ENCODE results near the gene DYRK3. TPM values are rescaled to one million over a fixed set of nuclear protein-coding genes. Genes with fewer than 3 reads are reported as not detected.

DYRK3 gene
- total RNA-seq (10 to 100 TPM; 11.5 to 11.8 TPM), polyA plus RNA-seq (ENCODE audit: insufficient read length in 6 of 6) (1 to 10 TPM; 6.1 to 9.9 (median 8.2) TPM)
- long read RNA-seq, donor 1, partial matches to known transcripts = 0 of 5 reads
- long read RNA-seq, donor 1, other reads (novel, unspliced or antisense) = 0 of 5 reads
- long read RNA-seq, donor 2, partial matches to known transcripts = 0 of 4 reads
- long read RNA-seq, donor 2, other reads (novel, unspliced or antisense) = 0 of 4 reads
- long read RNA-seq, donor 3, partial matches to known transcripts = 0 of 2 reads
- long read RNA-seq, donor 3, other reads (novel, unspliced or antisense) = 0 of 2 reads
- long read RNA-seq, donor 4, partial matches to known transcripts = 0 of 3 reads
- long read RNA-seq, donor 4, other reads (novel, unspliced or antisense) = 0 of 3 reads
- long read RNA-seq, donor 5, transcript DYRK3-203 (3 exons, 2,163 nt) = major isoform, 5 of 5 reads
- long read RNA-seq, donor 5, partial matches to known transcripts = 0 of 5 reads
- long read RNA-seq, donor 5, other reads (novel, unspliced or antisense) = 0 of 5 reads
- long read RNA-seq, donor 6, partial matches to known transcripts = 0 of 1 reads
- long read RNA-seq, donor 6, other reads (novel, unspliced or antisense) = 0 of 1 reads
- long read RNA-seq, donor 7 = 0 reads
- long read RNA-seq, donor 8, partial matches to known transcripts = 8 of 11 reads
- long read RNA-seq, donor 8, other reads (novel, unspliced or antisense) = 0 of 11 reads
- long read RNA-seq, donor 9 = 0 reads
- long read RNA-seq, donor 10, partial matches to known transcripts = 0 of 1 reads
- long read RNA-seq, donor 10, other reads (novel, unspliced or antisense) = 0 of 1 reads
- long read RNA-seq, donor 11, partial matches to known transcripts = 0 of 2 reads
- long read RNA-seq, donor 11, other reads (novel, unspliced or antisense) = 0 of 2 reads
- long read RNA-seq, donor 12, partial matches to known transcripts = 0 of 2 reads
- long read RNA-seq, donor 12, other reads (novel, unspliced or antisense) = 0 of 2 reads

- DNase-seq (peak; percentile 91 to 99 (median 98)), ATAC-seq (peak; percentile 96)
- peak within 1 kb of the TSS; percentile 86 to 98 for H3K4me3 ChIP-seq
- peak within 1 kb of the TSS; percentile 79 to 89 for H3K27ac ChIP-seq
- intact Hi-C loops (cut with DNase I) = no loop called here
- TF ChIP-seq, protein P1, sequence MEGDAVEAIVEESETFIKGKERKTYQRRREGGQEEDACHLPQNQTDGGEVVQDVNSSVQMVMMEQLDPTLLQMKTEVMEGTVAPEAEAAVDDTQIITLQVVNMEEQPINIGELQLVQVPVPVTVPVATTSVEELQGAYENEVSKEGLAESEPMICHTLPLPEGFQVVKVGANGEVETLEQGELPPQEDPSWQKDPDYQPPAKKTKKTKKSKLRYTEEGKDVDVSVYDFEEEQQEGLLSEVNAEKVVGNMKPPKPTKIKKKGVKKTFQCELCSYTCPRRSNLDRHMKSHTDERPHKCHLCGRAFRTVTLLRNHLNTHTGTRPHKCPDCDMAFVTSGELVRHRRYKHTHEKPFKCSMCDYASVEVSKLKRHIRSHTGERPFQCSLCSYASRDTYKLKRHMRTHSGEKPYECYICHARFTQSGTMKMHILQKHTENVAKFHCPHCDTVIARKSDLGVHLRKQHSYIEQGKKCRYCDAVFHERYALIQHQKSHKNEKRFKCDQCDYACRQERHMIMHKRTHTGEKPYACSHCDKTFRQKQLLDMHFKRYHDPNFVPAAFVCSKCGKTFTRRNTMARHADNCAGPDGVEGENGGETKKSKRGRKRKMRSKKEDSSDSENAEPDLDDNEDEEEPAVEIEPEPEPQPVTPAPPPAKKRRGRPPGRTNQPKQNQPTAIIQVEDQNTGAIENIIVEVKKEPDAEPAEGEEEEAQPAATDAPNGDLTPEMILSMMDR (IDR thresholded peaks at IDR 0.05) = no peak
- peaks cover 0 to 10% of the 10 kb centered on the region in 2 donors for H3K27me3 ChIP-seq
- peaks cover 21 to 38% of the 10 kb centered on the region in 2 donors for H3K4me1 ChIP-seq
- no peaks in the 10 kb centered on the region for H3K9me3 ChIP-seq
- H3K36me3 ChIP-seq = no peaks in the 10 kb centered on the region
Observed at GRCh38 chr1:206635080-206635977, at the start of gene DYRK3. Gene DYRK3 (plus strand): TSS chr1:206635536. CDS start chr1:206635704, 168 bp downstream.

DNA sequence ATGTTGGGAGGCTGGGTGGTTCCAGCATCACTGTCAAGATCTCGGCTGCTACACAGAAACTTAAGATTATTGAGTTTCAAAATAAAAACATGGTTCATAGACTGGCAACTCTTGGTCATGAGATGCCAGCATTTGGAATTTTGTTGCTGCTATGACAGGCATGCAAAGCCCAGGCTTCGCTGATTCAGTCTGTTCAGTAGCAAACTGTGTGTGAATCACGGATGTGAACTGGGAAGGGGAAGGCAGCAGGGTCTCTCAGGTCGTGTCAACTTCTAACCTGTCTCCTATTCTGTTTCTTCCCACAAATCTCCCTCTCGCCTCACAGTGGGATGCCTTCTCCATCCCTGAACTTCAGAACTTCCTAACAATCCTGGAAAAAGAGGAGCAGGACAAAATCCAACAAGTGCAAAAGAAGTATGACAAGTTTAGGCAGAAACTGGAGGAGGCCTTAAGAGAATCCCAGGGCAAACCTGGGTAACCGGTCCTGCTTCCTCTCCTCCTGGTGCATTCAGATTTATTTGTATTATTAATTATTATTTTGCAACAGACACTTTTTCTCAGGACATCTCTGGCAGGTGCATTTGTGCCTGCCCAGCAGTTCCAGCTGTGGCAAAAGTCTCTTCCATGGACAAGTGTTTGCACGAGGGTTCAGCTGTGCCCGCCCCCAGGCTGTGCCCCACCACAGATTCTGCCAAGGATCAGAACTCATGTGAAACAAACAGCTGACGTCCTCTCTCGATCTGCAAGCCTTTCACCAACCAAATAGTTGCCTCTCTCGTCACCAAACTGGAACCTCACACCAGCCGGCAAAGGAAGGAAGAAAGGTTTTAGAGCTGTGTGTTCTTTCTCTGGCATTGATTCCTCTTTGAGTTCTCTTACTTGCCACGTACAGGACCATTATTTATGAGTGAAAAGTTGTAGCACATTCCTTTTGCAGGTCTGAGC, 48.6 kb upstream of the DYRK3 start:
- DNase-seq = peak in 1 of 4 donors; percentile 37
- H3K4me3 ChIP-seq = no peak overlapping the region
- no peak for ATAC-seq
- no peaks in the 10 kb centered on the region for H3K27me3 ChIP-seq
- intact Hi-C loops (cut with DNase I) = loop anchor here in 1 of 2 donors (5.0 kb wide), 1 partner anchor 99 kb away; no protein-coding TSS in a partner anchor
- no peaks in the 10 kb centered on the region for H3K9me3 ChIP-seq
- peaks cover 4 to 64% of the 10 kb centered on the region in 2 donors for H3K4me1 ChIP-seq
- H3K27ac ChIP-seq = no peak overlapping the region
- TF ChIP-seq, protein P1 (IDR thresholded peaks at IDR 0.05) = no peak
- H3K36me3 ChIP-seq = peaks cover 0 to 81% of the 10 kb centered on the region in 2 donors

DNA sequence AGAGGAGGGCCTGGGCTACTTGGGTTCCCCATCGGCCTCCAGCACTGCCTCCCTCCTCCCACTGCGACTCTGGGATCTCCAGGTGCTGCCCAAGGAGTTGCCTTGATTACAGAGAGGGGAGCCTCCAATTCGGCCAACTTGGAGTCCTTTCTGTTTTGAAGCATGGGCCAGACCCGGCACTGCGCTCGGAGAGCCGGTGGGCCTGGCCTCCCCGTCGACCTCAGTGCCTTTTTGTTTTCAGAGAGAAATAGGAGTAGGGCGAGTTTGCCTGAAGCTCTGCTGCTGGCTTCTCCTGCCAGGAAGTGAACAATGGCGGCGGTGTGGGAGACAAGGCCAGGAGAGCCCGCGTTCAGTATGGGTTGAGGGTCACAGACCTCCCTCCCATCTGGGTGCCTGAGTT, 47.4 kb upstream of the DYRK3 start:
- Histone ChIP-seq H3K4me1 (peaks cover 4 to 53% of the 10 kb centered on the region in 2 donors), H3K27me3 (no peaks in the 10 kb centered on the region), H3K27ac (peak overlapping the region in 1 of 2 donors; percentile 3), H3K36me3 (peaks cover 0 to 92% of the 10 kb centered on the region in 2 donors), H3K4me3 (no peak overlapping the region), H3K9me3 (no peaks in the 10 kb centered on the region)
- intact Hi-C loops (cut with DNase I) = loop anchor here in 1 of 2 donors (5.0 kb wide), 1 partner anchor 101 kb away; no protein-coding TSS in a partner anchor
- DNase-seq (no peak), ATAC-seq (no peak)
- TF ChIP-seq, protein P1 (IDR thresholded peaks at IDR 0.05) = no peak

DNA sequence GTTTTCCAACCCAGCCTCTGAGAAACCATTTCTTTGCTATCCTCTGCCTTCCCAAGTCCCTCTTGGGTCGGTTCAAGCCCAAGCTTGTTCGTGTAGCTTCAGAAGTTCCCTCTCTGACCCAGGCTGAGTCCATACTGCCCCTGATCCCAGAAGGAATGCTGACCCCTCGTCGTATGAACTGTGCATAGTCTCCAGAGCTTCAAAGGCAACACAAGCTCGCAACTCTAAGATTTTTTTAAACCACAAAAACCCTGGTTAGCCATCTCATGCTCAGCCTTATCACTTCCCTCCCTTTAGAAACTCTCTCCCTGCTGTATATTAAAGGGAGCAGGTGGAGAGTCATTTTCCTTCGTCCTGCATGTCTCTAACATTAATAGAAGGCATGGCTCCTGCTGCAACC, 46.8 kb upstream of the DYRK3 start:
- Histone ChIP-seq H3K36me3 (peaks cover 0 to 90% of the 10 kb centered on the region in 2 donors), H3K4me1 (peaks cover 4 to 47% of the 10 kb centered on the region in 2 donors), H3K27ac (peak overlapping the region; percentile 3 to 28), H3K27me3 (no peaks in the 10 kb centered on the region), H3K9me3 (no peaks in the 10 kb centered on the region), H3K4me3 (no peak overlapping the region)
- TF ChIP-seq, protein P1 (IDR thresholded peaks at IDR 0.05) = no peak
- DNase-seq (no peak), ATAC-seq (no peak)
- intact Hi-C loops (cut with DNase I) = loop anchor here in 1 of 2 donors (5.0 kb wide), 1 partner anchor 101 kb away; no protein-coding TSS in a partner anchor
